Omental fat pad (tissue), 4 donors: ENCODE measurements around the gene CCT2. TPM values are rescaled to one million over a fixed set of nuclear protein-coding genes. Genes with fewer than 3 reads are reported as not detected.

Experiments used
- ATAC-seq: fragments of 150-250 bp; one replicate; pipeline ENCODE4 v1.9.1; 2016; ENCODE audit warnings: mild to moderate bottlenecking, moderate library complexity; ENCODE audit not compliant: low FRiP score
- DNase-seq: peaks from one replicate; pipeline ENCODE4 v3.0.0-alpha.2; 2019; ENCODE audit warnings: low spot score
- total RNA-seq, 4 donors: library from RNA; depleted of rRNA; stranded (reverse); fragments of >200 nt; gene quantifications; one replicate each; pipeline ENCODE4 v1.1.0, GENCODE V29; 2016
- TF ChIP-seq, protein P1 (sequence below), 3 donors: fragments of 450-650 bp; IDR thresholded peaks; one replicate each; pipeline ENCODE4 v1.5.1; 2016 to 2017; ENCODE audit warnings: antibody characterized with exemption in 3 of 3, mild to moderate bottlenecking in 3 of 3, moderate library complexity in 2 of 3

Gene CCT2
- total RNA-seq, 4 donors from 2014 or later: 99.5 to 222 (median 129) TPM

GRCh38 chr12:69619050-69619449 is 33.8 kb downstream of the CCT2 start:
- DNase-seq (no peak), ATAC-seq (no peak)
- TF ChIP-seq, protein P1, sequence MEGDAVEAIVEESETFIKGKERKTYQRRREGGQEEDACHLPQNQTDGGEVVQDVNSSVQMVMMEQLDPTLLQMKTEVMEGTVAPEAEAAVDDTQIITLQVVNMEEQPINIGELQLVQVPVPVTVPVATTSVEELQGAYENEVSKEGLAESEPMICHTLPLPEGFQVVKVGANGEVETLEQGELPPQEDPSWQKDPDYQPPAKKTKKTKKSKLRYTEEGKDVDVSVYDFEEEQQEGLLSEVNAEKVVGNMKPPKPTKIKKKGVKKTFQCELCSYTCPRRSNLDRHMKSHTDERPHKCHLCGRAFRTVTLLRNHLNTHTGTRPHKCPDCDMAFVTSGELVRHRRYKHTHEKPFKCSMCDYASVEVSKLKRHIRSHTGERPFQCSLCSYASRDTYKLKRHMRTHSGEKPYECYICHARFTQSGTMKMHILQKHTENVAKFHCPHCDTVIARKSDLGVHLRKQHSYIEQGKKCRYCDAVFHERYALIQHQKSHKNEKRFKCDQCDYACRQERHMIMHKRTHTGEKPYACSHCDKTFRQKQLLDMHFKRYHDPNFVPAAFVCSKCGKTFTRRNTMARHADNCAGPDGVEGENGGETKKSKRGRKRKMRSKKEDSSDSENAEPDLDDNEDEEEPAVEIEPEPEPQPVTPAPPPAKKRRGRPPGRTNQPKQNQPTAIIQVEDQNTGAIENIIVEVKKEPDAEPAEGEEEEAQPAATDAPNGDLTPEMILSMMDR (IDR thresholded peaks at IDR 0.05): no peak

- TF ChIP-seq, protein P1 (IDR thresholded peaks at IDR 0.05): no peak
- ATAC-seq: no peak
- no peak for DNase-seq
These were observed 34.8 kb downstream of the CCT2 start for GRCh38 chr12:69620077-69620476.

DNA sequence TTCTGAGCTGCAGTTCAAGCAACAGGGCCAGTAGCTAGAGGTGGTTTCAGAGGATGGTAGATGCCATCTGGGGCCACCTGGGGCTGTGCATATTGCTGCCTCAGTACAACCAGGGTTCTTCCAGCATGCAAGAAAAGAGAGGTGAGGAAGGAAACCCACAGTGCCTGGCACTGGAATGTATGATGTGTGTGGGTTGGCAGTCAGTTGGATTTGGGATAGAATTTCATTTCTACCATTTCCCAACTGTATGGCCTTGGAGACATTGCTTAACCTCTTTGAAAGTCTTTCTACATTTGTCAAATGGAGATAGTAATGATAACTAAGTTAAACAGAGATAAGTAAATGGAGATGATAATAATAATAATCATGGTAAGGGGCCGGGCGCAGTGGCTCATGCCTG is 35.7 kb downstream of the CCT2 start:
- DNase-seq (no peak), ATAC-seq (no peak)
- TF ChIP-seq, protein P1 (IDR thresholded peaks at IDR 0.05): no peak

DNA sequence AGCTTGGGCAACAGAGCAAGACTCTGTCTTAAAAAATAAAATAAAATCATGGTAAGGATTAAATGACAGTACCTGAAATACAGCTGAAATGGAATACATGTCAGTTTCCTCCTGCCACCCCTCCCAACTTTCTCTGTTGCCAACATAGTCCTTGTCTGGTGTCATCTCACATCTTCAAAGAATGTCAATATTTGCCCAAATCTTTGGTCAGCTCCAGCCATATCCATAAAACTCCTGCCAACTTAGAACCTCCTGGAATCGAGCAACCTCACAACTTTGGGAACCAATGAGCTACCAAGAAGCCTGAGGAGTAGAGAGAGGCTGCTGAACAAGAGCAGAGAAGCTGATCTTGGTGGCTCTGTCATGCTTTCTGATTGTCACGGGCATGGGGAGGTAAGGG is 36.3 kb downstream of the CCT2 start:
- TF ChIP-seq, protein P1 (IDR thresholded peaks at IDR 0.05): no peak
- ATAC-seq: no peak

DNA sequence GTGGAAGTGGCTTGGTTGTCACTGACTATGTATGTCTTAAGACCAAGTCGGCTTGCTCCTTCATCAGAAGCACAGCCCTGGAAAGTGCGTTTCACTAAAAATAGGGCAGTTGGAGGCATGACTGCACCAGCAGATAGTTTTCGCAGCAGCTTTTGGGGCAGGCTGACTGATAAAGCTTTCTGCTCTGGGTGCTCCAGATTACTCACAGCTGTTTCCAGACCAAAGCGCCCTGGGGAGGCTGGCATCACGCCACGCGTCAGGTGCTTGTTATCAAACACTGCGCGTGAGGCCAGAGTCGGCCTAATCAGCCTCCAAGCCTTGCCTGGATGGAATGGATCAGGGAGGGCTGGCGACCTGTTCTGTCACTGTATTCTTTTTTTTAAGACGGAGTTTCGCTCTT is 38.7 kb downstream of the CCT2 start:
- TF ChIP-seq, protein P1 (IDR thresholded peaks at IDR 0.05): no peak
- ATAC-seq (no peak), DNase-seq (no peak)

More for the DNA sequence above, 36.3 kb downstream of the CCT2 start:
- no peak for DNase-seq

DNA sequence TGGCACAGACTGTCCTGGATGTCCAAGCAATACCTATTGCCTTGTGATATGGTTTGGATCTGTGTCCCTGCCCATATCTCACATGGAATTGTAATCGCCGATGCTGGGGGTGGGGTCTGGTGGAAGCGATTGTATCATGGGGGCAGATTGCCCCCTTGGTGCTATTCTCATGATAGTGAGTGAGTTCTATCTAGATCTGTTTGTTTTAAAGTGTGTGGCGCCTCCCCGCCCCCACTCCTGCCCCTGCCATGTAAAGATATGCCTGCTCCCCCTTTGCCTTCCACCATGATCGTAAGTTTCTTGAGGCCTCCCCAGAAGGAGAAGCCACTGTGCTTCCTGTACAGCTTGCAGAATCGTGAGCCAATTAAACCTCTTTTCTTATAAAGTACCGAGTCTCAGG is 42.2 kb downstream of the CCT2 start:
- TF ChIP-seq, protein P1 (IDR thresholded peaks at IDR 0.05): no peak
- DNase-seq: no peak
- ATAC-seq: no peak

GRCh38 chr12:69630191-69630590 is 44.9 kb downstream of the CCT2 start:
- DNase-seq (no peak), ATAC-seq (no peak)
- TF ChIP-seq, protein P1 (IDR thresholded peaks at IDR 0.05): no peak
